Right hindlimb (tissue), 1 donor: ENCODE data around the gene PDE4A.
"Not testable (repeated sequence)": the region's sequence is repeated elsewhere in the genome, so short reads cannot be mapped to it uniquely, and the experiment has no call there.

Experiments used
- DNase-seq: peaks from one replicate; pipeline ENCODE4 v3.0.0-alpha.2; 2018

The PDE4A gene

DNA sequence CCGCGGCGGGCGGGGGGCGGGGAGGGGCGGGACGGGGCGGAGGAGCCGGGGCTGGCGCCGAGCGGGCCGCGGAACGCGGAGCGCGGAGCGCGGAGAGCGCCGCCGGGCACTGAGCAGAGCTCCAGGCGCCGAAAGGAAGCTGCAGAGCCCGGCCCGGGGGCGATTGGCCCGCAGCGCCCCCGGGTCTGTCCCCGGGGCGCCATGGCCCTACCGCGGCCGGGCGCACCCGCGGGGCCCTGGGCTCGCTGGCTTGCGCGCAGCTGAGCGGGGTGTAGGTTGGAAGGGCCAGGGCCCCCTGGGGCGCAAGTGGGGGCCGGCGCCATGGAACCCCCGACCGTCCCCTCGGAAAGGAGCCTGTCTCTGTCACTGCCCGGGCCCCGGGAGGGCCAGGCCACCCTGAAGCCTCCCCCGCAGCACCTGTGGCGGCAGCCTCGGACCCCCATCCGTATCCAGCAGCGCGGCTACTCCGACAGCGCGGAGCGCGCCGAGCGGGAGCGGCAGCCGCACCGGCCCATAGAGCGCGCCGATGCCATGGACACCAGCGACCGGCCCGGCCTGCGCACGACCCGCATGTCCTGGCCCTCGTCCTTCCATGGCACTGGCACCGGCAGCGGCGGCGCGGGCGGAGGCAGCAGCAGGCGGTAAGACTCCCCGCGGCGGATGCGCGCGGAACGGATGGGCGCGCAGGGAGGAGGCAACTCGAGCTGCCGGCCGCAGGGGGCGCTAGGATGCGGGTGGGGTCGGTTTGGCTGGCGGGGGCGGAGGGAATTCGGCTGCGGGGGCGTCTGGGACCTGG lies at the start of gene PDE4A:
Gene PDE4A (plus strand): TSS at position 95 of the 796 bp plus-strand sequence. CDS start 227 bp downstream, at position 322.
- DNase-seq, result no peak

GRCh38 chr19:10372690-10373089 lies 47.6 kb upstream of the PDE4A start:
- DNase-seq, result no peak

GRCh38 chr19:10374931-10375330 lies 45.4 kb upstream of the PDE4A start:
- DNase-seq, result no peak

- not testable (repeated sequence) for DNase-seq
Measured at GRCh38 chr19:10377140-10377640, 43.1 kb upstream of the PDE4A start.

GRCh38 chr19:10378124-10378523 lies 42.2 kb upstream of the PDE4A start:
- DNase-seq, result no peak

- DNase-seq, result no peak
Measured at GRCh38 chr19:10379880-10380312, 40.4 kb upstream of the PDE4A start.

DNA sequence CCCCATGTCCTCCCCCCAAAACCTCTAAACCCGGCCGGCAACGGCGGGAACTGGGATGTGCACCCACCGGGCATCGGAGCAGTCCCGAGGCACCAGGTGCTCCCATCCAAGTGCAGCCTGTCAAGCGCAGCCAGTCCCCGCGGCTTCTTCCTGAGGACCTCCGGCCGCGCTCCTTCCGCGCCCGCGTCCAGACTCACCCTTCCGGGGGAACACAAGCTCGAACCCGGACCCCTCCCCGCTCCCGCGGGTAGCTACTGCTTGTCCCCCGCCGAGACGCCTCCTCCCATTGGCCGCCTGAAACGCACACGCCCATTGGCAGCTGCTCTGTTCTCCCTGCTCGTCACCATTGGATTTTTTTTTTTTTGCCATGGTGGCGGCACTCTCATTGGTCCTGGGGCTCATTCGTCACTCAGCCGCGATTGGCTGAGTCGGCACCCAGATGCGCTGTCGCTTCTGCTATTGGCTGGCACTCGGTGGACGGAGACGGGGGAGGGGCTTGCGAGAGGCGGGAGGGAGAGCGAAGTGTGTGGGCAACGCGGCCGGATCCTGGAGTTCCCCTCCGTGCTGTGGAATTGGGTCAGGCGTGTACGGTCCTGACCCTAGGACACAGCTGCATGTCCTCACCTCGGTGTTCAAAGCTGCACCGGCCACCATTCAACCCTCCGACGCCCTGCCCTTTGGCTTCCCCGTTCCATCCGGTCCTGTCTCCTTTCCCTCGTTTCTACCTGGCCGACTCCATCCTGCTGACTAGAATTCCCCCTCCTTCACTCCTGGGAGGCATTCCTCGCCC lies 39.8 kb upstream of the PDE4A start, which contains the start of gene TYK2:
Gene TYK2 (minus strand): TSS at position 260 of the 790 bp plus-strand sequence. CDS start 2,166 bp downstream, outside the sequence.
- DNase-seq, result peak; percentile 99

DNA sequence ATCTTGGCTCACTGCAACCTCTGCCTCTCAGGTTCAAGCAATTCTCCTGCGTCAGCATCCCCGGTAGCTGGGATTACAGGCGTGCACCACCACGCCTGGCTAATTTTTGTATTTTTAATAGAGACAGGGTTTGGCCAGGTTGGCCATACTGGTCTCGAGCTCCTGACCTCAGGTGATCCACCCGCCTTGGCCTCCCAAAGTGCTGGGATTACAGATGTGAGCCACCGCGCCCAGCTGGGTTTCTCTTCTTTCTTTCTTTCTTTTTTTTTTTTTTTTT lies 37.2 kb upstream of the PDE4A start:
- not testable (repeated sequence) for DNase-seq

- no peak for DNase-seq
Measured at GRCh38 chr19:10384580-10384979, 35.8 kb upstream of the PDE4A start.

- DNase-seq, result peak; percentile 90
Measured at GRCh38 chr19:10388957-10389356, 31.4 kb upstream of the PDE4A start.

DNA sequence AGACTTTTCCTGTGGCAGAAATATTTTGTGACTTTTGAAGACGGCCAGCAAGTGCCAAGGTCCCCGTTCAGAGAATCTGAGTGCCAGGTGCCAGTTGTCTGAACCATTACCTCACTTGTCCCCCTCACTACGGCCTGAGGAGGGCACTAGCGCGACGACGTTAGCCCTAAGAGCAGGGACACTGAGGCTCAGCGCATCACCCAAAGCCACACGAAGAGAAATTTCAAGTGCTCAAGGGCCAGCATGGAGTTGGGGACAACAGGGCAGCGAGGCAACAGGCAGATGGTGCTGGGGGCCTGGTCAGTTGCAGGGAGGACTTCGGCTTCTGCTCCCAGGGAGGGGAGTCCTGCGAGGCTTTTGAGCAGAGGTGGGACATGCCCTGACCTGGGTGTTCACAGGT lies 30.5 kb upstream of the PDE4A start:
- DNase-seq, result no peak

GRCh38 chr19:10390652-10391286 lies 29.6 kb upstream of the PDE4A start:
- DNase-seq, result peak; percentile 61

GRCh38 chr19:10392120-10392519 lies 28.2 kb upstream of the PDE4A start:
- no peak for DNase-seq

- no peak for DNase-seq
Measured at GRCh38 chr19:10393137-10393536, 27.2 kb upstream of the PDE4A start.

DNA sequence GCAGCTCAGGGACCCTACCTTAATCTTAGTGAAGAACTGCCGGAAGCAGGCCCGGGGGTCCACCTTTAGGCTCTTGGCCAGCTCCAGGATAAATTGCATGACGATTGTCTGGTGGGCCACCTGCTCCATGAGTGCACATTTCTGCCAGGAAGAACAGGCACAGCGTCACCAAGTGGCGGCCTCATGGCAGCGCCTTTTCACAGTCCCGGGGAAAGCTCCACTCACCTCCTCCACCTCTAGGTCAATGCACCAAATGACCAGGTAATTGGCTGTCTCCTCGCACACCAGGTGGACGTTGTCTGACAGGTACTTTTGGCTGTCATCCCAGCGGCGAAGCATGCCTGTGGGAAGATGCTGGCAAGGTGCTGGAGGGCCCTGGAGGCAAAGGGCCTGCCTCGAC lies 25.3 kb upstream of the PDE4A start:
- DNase-seq, result no peak

- no peak for DNase-seq
Measured at GRCh38 chr19:10395436-10395835, 24.9 kb upstream of the PDE4A start.

DNA sequence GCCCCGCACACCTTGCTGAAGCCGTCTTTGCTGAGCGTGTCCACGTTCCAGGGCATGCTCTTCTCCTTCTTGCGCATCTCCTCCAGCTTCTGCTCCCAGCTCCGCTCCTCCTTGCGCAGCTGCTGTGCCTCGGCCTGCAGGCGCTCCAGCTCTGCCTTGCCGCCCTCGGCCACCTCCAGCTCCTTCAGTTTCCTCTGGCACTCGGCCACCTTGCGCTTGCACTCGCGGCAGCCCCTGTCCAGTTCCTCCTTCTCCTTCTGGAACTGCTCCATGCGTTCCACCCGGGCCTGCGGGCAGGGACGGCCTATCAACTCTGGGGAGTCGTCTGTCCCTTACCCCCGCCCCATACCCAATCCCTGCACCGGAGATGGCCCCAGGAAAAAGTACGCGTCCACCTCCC lies 24.4 kb upstream of the PDE4A start:
- no peak for DNase-seq

GRCh38 chr19:10398819-10399218 lies 21.5 kb upstream of the PDE4A start:
- DNase-seq, result no peak

- DNase-seq, result not testable (repeated sequence)
Measured at GRCh38 chr19:10399340-10399739, 21.0 kb upstream of the PDE4A start.

GRCh38 chr19:10399878-10400277 lies 20.5 kb upstream of the PDE4A start:
- no peak for DNase-seq

GRCh38 chr19:10402441-10403038 lies 17.8 kb upstream of the PDE4A start:
- DNase-seq, result peak; percentile 45

GRCh38 chr19:10403137-10404021 lies 17.0 kb upstream of the PDE4A start, which contains the start of gene CDC37:
TSS of gene CDC37 (minus strand) at chr19:10403542. CDS start at chr19:10403479, 63 bp downstream.
- peak; percentile 98 for DNase-seq
